Cortex of kidney (tissue), 1 donor: ENCODE data around the gene LZIC.

ENCODE experiments used
- DNase-seq: peaks from one replicate; lab custom pipeline; 2025; lab: John Stamatoyannopoulos, UW

The LZIC gene

GRCh38 chr1:9886092-9886742 is 57.0 kb downstream of the LZIC start:
- DNase-seq, result no peak

- no peak for DNase-seq
Measured at GRCh38 chr1:9884805-9885204, 58.4 kb downstream of the LZIC start.

GRCh38 chr1:9883585-9884449 is 59.4 kb downstream of the LZIC start:
- no peak for DNase-seq

GRCh38 chr1:9882945-9883303 is 60.3 kb downstream of the LZIC start:
- no peak for DNase-seq

GRCh38 chr1:9882296-9882944 is 60.8 kb downstream of the LZIC start:
- no peak for DNase-seq

- DNase-seq, result no peak
Measured at GRCh38 chr1:9881838-9882249, 61.3 kb downstream of the LZIC start.
